Natural killer cell (primary cell): ENCODE data around the gene RYR1. TPM values are rescaled to one million over a fixed set of nuclear protein-coding genes. Genes with fewer than 3 reads are reported as not detected.

Experiments
- ATAC-seq, 3 donors: fragments of 150-1000 bp in 2 of 3; fragments of 200-7000 bp in 1 of 3; cut with Tn5 transposase; 1 replicate in 1 of 3; 2 replicates in 2 of 3; pipeline ENCODE4 v1.10.0; 2021; ENCODE audit warnings: mild to moderate bottlenecking in 2 of 3, moderate library complexity in 2 of 3
- DNase-seq, 2 donors: peaks; one replicate each; pipeline versions ENCODE4 v3.0.0 to v3.0.0-alpha.2; 2013 to 2021; ENCODE audit warnings: mixed read lengths in 1 of 2
- H3K27ac ChIP-seq: one replicate; pipeline ENCODE4 v1.5.1; 2013; ENCODE audit warnings: mild to moderate bottlenecking, low read length
- H3K27me3 ChIP-seq: one replicate; pipeline ENCODE4 v1.6.1; 2013; ENCODE audit warnings: low read length; ENCODE audit not compliant: control insufficient read depth, insufficient read depth
- H3K36me3 ChIP-seq: one replicate; pipeline ENCODE4 v1.6.1; 2013; ENCODE audit warnings: low read length; ENCODE audit not compliant: control insufficient read depth, insufficient read depth
- H3K4me1 ChIP-seq: one replicate; pipeline ENCODE4 v1.6.1; 2013; ENCODE audit warnings: low read length; ENCODE audit not compliant: control insufficient read depth, insufficient read depth
- H3K4me3 ChIP-seq: one replicate; pipeline ENCODE4 v1.5.1; 2013; ENCODE audit warnings: low read length
- H3K9me3 ChIP-seq: one replicate; pipeline ENCODE4 v1.6.1; 2013; ENCODE audit warnings: low read length; ENCODE audit not compliant: control insufficient read depth, insufficient read depth
- H3K27ac Mint-ChIP-seq, 2 donors: one replicate each; pipeline ENCODE4 v1.8.0; 2022; ENCODE audit warnings: mild to moderate bottlenecking in 2 of 2, mixed read lengths in 2 of 2, moderate library complexity in 1 of 2
- H3K27me3 Mint-ChIP-seq, 2 donors: one replicate each; pipeline ENCODE4 v1.8.0; 2022; ENCODE audit warnings: low read depth in 2 of 2, mixed read lengths in 2 of 2
- H3K36me3 Mint-ChIP-seq: one replicate; pipeline ENCODE4 v1.8.0; 2022; ENCODE audit warnings: mixed read lengths
- H3K4me1 Mint-ChIP-seq, 2 donors: one replicate each; pipeline ENCODE4 v1.8.0; 2022; ENCODE audit warnings: mixed read lengths in 2 of 2
- H3K4me3 Mint-ChIP-seq: one replicate; pipeline ENCODE4 v1.8.0; 2022; ENCODE audit warnings: mild to moderate bottlenecking, moderate library complexity, mixed read lengths
- H3K9me3 Mint-ChIP-seq, 2 donors: one replicate each; pipeline ENCODE4 v1.8.0; 2022; ENCODE audit warnings: mixed read lengths in 2 of 2
- WGBS: methylation state at CpG from one replicate; pipeline ENCODE4 v1.1.7; 2013; ENCODE audit warnings: missing lambda C conversion rate; ENCODE audit not compliant: insufficient coverage; 5-methylcytosine and 5-hydroxymethylcytosine counted together
- intact Hi-C: fragments of 100-400 bp; cut with micrococcal nuclease; formaldehyde crosslinking; loops from one replicate; pipeline ENCODE4 v1.14.2; 2022
- total RNA-seq, 4 donors: library from RNA; stranded (reverse); fragments of 120-200 nt in 1 of 4; gene quantifications; one replicate each; pipeline versions ENCODE4 v1.2.3 to v1.2.4, GENCODE V29; 2013 to 2022
- TF ChIP-seq, protein P1 (sequence below): fragments of 200-600 bp; IDR thresholded peaks from one replicate; pipeline ENCODE4 v1.8.0; 2022; ENCODE audit warnings: antibody characterized with exemption

RYR1 gene
- total RNA-seq, 3 donors from 2014 or later (not counting 1 experiment from before 2014, with no cell fraction given): 0.05 to 1.0 (median 0.65) TPM

DNA sequence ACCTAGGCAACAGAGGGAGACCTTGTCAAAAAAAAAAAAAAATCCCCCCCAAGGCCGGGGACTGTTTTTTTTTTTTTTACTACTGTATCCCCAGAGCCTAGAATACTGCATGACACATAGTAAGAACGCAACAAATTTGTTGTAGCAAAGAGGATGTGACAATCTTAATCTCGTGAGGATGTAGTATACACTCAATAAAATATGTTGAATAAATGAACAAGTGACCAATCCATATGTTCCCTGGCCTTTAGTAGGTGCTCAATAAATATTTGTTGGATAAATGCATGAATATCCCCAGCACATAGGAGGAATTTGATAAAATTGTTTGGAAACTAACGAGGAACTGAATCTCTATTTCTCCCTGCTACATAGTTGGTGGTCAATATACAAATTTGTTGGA, 108.5 kb downstream of the RYR1 start:
- H3K27ac Mint-ChIP-seq: no peak overlapping the region
- intact Hi-C loops: no loop called here
- no peak overlapping the region for H3K27ac ChIP-seq
- no peaks in the 10 kb centered on the region for H3K9me3 Mint-ChIP-seq
- no peaks in the 10 kb centered on the region for H3K36me3 ChIP-seq
- WGBS: no CpG with 5 or more reads among the region's 4 CpGs
- no peaks in the 10 kb centered on the region for H3K9me3 ChIP-seq
- H3K4me1 ChIP-seq: peaks cover 30% of the 10 kb centered on the region
- ATAC-seq (no peak), DNase-seq (no peak)
- peaks cover 17 to 20% of the 10 kb centered on the region in 2 donors for H3K4me1 Mint-ChIP-seq
- H3K36me3 Mint-ChIP-seq: no peaks in the 10 kb centered on the region
- peaks cover 0 to 3% of the 10 kb centered on the region in 2 donors for H3K27me3 Mint-ChIP-seq
- TF ChIP-seq, protein P1, sequence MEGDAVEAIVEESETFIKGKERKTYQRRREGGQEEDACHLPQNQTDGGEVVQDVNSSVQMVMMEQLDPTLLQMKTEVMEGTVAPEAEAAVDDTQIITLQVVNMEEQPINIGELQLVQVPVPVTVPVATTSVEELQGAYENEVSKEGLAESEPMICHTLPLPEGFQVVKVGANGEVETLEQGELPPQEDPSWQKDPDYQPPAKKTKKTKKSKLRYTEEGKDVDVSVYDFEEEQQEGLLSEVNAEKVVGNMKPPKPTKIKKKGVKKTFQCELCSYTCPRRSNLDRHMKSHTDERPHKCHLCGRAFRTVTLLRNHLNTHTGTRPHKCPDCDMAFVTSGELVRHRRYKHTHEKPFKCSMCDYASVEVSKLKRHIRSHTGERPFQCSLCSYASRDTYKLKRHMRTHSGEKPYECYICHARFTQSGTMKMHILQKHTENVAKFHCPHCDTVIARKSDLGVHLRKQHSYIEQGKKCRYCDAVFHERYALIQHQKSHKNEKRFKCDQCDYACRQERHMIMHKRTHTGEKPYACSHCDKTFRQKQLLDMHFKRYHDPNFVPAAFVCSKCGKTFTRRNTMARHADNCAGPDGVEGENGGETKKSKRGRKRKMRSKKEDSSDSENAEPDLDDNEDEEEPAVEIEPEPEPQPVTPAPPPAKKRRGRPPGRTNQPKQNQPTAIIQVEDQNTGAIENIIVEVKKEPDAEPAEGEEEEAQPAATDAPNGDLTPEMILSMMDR: no peak
- no peak overlapping the region for H3K4me3 Mint-ChIP-seq
- no peak overlapping the region for H3K4me3 ChIP-seq
- no peaks in the 10 kb centered on the region for H3K27me3 ChIP-seq

DNA sequence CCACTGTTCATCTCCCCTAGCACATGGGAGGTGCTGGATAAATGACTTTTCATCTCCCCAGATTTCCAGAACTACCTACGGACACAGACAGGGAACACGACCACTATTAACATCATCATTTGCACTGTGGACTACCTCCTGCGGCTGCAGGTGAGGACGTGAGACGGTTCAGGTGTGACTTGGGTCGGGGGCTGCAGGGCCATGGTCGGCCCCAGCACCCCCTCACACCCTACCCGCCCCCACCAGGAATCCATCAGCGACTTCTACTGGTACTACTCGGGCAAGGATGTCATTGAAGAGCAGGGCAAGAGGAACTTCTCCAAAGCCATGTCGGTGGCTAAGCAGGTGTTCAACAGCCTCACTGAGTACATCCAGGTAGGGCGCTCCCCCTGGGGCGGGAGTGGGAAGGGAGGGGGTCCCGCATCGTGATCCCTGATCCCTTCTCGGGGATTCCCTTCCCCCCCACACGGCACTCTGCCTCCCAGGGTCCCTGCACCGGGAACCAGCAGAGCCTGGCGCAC, 109.9 kb downstream of the RYR1 start:
- Histone ChIP-seq H3K27me3 (no peaks in the 10 kb centered on the region), H3K27ac (no peak overlapping the region), H3K4me1 (peaks cover 20% of the 10 kb centered on the region), H3K36me3 (no peaks in the 10 kb centered on the region), H3K4me3 (no peak overlapping the region), H3K9me3 (no peaks in the 10 kb centered on the region)
- Mint-ChIP-seq H3K27me3 (peaks cover 0 to 3% of the 10 kb centered on the region in 2 donors), H3K4me1 (peaks cover 14 to 17% of the 10 kb centered on the region in 2 donors), H3K9me3 (no peaks in the 10 kb centered on the region), H3K4me3 (no peak overlapping the region), H3K27ac (no peak overlapping the region), H3K36me3 (no peaks in the 10 kb centered on the region)
- intact Hi-C loops: no loop called here
- 83% methylated on average over 16 of the region's 19 CpGs for WGBS
- TF ChIP-seq, protein P1: no peak
- DNase-seq: no peak
- ATAC-seq: no peak

DNA sequence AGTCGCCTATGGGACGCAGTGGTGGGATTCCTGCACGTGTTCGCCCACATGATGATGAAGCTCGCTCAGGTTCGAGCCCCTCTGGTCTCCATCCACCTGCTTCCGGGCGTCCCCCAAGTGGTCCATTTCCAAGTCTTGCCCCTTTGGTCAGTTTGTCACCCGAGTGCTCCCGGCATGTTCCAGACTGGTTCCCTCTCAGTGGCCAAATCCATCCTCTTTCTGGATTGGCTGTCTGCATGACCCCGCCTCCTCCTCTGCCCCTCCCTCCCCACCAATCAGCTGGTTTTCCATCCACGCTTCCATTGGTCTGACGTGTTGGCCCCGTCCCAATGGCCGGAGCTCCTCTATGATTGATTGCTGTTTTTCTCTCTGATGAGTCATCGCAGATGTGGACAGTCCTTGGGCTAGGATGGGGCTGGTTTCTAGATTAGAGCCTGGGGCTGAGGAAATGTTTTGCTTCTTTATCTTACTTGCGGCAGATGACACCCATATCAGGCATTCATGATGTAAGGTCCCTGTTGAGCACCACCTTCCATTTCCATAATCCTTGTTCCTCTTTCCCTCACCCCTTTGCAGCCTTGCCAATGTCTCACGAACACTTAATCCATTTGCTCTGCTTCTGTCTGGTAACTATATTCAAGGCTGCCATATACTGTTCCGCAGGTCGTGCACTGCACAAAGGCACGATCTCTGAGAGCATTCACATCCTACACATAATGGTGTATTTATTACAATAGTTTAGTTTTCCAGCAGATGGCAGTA, 110.5 kb downstream of the RYR1 start:
- TF ChIP-seq, protein P1: no peak
- Mint-ChIP-seq H3K4me3 (peak overlapping the region; percentile 43), H3K4me1 (peaks cover 8 to 11% of the 10 kb centered on the region in 2 donors), H3K9me3 (no peaks in the 10 kb centered on the region), H3K36me3 (no peaks in the 10 kb centered on the region), H3K27me3 (peaks cover 0 to 3% of the 10 kb centered on the region in 2 donors), H3K27ac (no peak overlapping the region)
- H3K27me3 ChIP-seq: no peaks in the 10 kb centered on the region
- H3K4me3 ChIP-seq: no peak overlapping the region
- H3K9me3 ChIP-seq: no peaks in the 10 kb centered on the region
- ATAC-seq: peak; percentile 77 to 85 (median 84)
- peaks cover 17% of the 10 kb centered on the region for H3K4me1 ChIP-seq
- H3K27ac ChIP-seq: no peak overlapping the region
- no peaks in the 10 kb centered on the region for H3K36me3 ChIP-seq
- intact Hi-C loops: loop anchor here (1.0 to 2.0 kb wide), 3 partner anchors 90 to 408 kb away; no protein-coding TSS in a partner anchor
- no peak for DNase-seq
- 62% methylated on average over 17 of the region's 21 CpGs for WGBS
